HG02981 (cell line): ENCODE measurements around the gene DCC.

Experiments used
- ATAC-seq: cut with Tn5 transposase; IDR thresholded peaks from one replicate; pipeline ENCODE4 v1.9.1; 2021; ENCODE audit warnings: mild to moderate bottlenecking, moderate library complexity; ENCODE audit not compliant: unreplicated experiment

The DCC gene

GRCh38 chr18:52995875-52996274 is 655.9 kb downstream of the DCC start:
- ATAC-seq, result no peak

- no peak for ATAC-seq
Measured at GRCh38 chr18:52999633-53000032, 659.6 kb downstream of the DCC start.

- ATAC-seq, result no peak
Measured at GRCh38 chr18:53004798-53005197, 664.8 kb downstream of the DCC start.

GRCh38 chr18:53018791-53019190 is 678.8 kb downstream of the DCC start:
- no peak for ATAC-seq

- ATAC-seq, result no peak
Measured at GRCh38 chr18:53025247-53025646, 685.2 kb downstream of the DCC start.

- no peak for ATAC-seq
Measured at GRCh38 chr18:53028565-53028964, 688.6 kb downstream of the DCC start.

- ATAC-seq, result no peak
Measured at GRCh38 chr18:53033128-53033527, 693.1 kb downstream of the DCC start.

GRCh38 chr18:53038608-53039007 is 698.6 kb downstream of the DCC start:
- ATAC-seq, result no peak

GRCh38 chr18:53040286-53040685 is 700.3 kb downstream of the DCC start:
- ATAC-seq, result no peak

GRCh38 chr18:53056064-53056463 is 716.1 kb downstream of the DCC start:
- ATAC-seq, result no peak

- no peak for ATAC-seq
Measured at GRCh38 chr18:53070788-53071187, 730.8 kb downstream of the DCC start.

- no peak for ATAC-seq
Measured at GRCh38 chr18:53080687-53081086, 740.7 kb downstream of the DCC start.

- ATAC-seq, result no peak
Measured at GRCh38 chr18:53093636-53094035, 753.6 kb downstream of the DCC start.

- no peak for ATAC-seq
Measured at GRCh38 chr18:53101536-53102105, 761.6 kb downstream of the DCC start.

- ATAC-seq, result no peak
Measured at GRCh38 chr18:53114441-53114840, 774.4 kb downstream of the DCC start.

GRCh38 chr18:53115876-53116585 is 776.0 kb downstream of the DCC start:
- ATAC-seq, result no peak

- ATAC-seq, result no peak
Measured at GRCh38 chr18:53117851-53118250, 777.9 kb downstream of the DCC start.

- ATAC-seq, result no peak
Measured at GRCh38 chr18:53126210-53126609, 786.2 kb downstream of the DCC start.

GRCh38 chr18:53131001-53131400 is 791.0 kb downstream of the DCC start:
- ATAC-seq, result no peak

- ATAC-seq, result no peak
Measured at GRCh38 chr18:53134711-53135110, 794.7 kb downstream of the DCC start.

GRCh38 chr18:53135654-53136053 is 795.7 kb downstream of the DCC start:
- no peak for ATAC-seq

- no peak for ATAC-seq
Measured at GRCh38 chr18:53139746-53140500, 799.9 kb downstream of the DCC start.
